ENCODE data around the gene MINDY1. TPM values are rescaled to one million over a fixed set of nuclear protein-coding genes. Genes with fewer than 3 reads are reported as not detected.

Gene MINDY1
- total and polyA plus RNA-seq, 2 donors (not counting 3 experiments of a cell fraction or from before 2014, with no cell fraction given) = 12.0 to 15.4 TPM

DNA sequence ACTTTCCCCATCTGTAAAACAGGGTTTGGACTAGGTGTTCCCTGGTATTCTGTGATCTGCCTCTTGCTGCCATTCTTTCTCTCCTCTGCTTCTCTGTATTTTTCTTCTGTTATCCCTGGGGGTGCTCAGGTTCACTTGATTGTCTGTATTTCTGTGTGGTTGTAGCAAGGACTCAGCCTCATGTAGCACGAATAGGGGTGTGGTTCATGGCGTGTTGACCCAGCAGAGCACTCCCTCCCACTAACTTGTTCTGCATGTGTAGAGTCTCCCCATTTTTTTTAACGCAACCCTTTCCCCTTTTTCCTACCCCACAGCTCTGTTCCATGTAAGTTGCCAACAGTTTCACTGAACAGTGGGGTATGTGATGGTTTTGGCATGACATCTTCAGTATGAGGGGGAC, 28.5 kb upstream of the MINDY1 start:
- Histone ChIP-seq H3K27me3 (ENCODE audit: control insufficient read depth in 2 of 2, insufficient read depth in 2 of 2, low read length in 2 of 2) (no peaks in the 10 kb centered on the region), H3K9me1 (replicated peaks; ENCODE audit: control insufficient read depth, extremely low read depth, insufficient read depth, low read length) (no peaks in the 10 kb centered on the region), H3K27ac (ENCODE audit: insufficient read depth, low read depth, low read length) (no peak overlapping the region), H2AFZ (ENCODE audit: low read depth, low read length) (no peak overlapping the region), H3K9me3 (replicated peaks; ENCODE audit: control insufficient read depth, insufficient read depth, low read length) (no peaks in the 10 kb centered on the region), H3K9ac (replicated peaks; ENCODE audit: extremely low read depth, insufficient read depth, low read length) (no peak overlapping the region), H3K4me2 (ENCODE audit: insufficient read depth, low read length) (no peak overlapping the region), H3K36me3 (ENCODE audit: control insufficient read depth in 2 of 2, extremely low read depth in 1 of 2, insufficient read depth in 2 of 2, low read length in 2 of 2) (peaks cover 2 to 8% of the 10 kb centered on the region in 2 experiments), H3K79me2 (ENCODE audit: control insufficient read depth, insufficient read depth, low read length) (no peaks in the 10 kb centered on the region), H4K20me1 (replicated peaks; ENCODE audit: control insufficient read depth, extremely low read depth, insufficient read depth, low read length) (no peaks in the 10 kb centered on the region), H3K4me1 (ENCODE audit: control insufficient read depth, extremely low read depth, insufficient read depth, low read length) (no peaks in the 10 kb centered on the region), H3K4me3 (replicated peaks in 1 of 3; ENCODE audit: insufficient read depth in 1 of 3, low read depth in 1 of 3, low read length in 3 of 3) (no peak overlapping the region)
- intact Hi-C loops (cut with micrococcal nuclease) (no loop called here), dilution Hi-C loops (cut with MboI; ENCODE audit: extremely low pct_ligation_motif_present, low sequenced_read_pairs) (no loop called here)
- DNase-seq (ENCODE audit: low read depth, low spot score) (no peak), FAIRE-seq (no peak)
- TF ChIP-seq CTCF (IDR thresholded peaks at IDR 0.05; ENCODE audit: extremely low read depth in 1 of 2, insufficient read depth in 1 of 2, low read depth in 1 of 2, low read length in 2 of 2) = no peak
- no peak for TF ChIP-seq MAX (IDR thresholded peaks at IDR 0.05; ENCODE audit: insufficient read depth, insufficient read length)
- TF ChIP-seq JUN (IDR thresholded peaks at IDR 0.05; ENCODE audit: borderline replicate concordance, insufficient read depth, insufficient read length, low read depth) = no peak
- TF ChIP-seq EZH2 (IDR thresholded peaks at IDR 0.05; ENCODE audit: borderline replicate concordance, low read depth, low read length, severe bottlenecking) = no peak
- TF ChIP-seq GATA2 (IDR thresholded peaks at IDR 0.05; ENCODE audit: insufficient read depth, insufficient read length, low read depth, low read length) = no peak
- TF ChIP-seq POLR2AphosphoS5 (IDR thresholded peaks at IDR 0.05; ENCODE audit: insufficient read depth, low read depth, low read length) = no peak
- TF ChIP-seq POLR2A (IDR thresholded peaks at IDR 0.05; ENCODE audit: low read depth, low read length) = no peak
- TF ChIP-seq MYC (IDR thresholded peaks at IDR 0.05; ENCODE audit: low read depth, low read length) = no peak
- TF ChIP-seq FOS (IDR thresholded peaks at IDR 0.05; ENCODE audit: borderline replicate concordance, insufficient read depth, low read length) = no peak
- no TSS peak for BruUV-seq (replicated peaks)
- ChIA-PET CTCF (interaction anchor here (2.5 kb wide), 1 partner anchor 11 kb away, joined by 10 read pairs; no protein-coding TSS in a partner anchor), POLR2A (no interaction called here)

Data from endothelial cell of umbilical vein (primary cell).